Glutamatergic neuron (in vitro differentiated cells): ENCODE data around the gene PHYHD1. TPM values are rescaled to one million over a fixed set of nuclear protein-coding genes. Genes with fewer than 3 reads are reported as not detected.

Experiments
- DNase-seq: peaks from one replicate; pipeline ENCODE4 v3.0.0; 2022
- H3K27ac Mint-ChIP-seq: one replicate; pipeline ENCODE4 v1.8.0; 2020; ENCODE audit warnings: mild to moderate bottlenecking, mixed read lengths, inconsistent platforms; ENCODE audit not compliant: unreplicated experiment
- H3K27me3 Mint-ChIP-seq: one replicate; pipeline ENCODE4 v1.8.0; 2020; ENCODE audit warnings: mild to moderate bottlenecking, moderate library complexity, mixed read lengths, inconsistent platforms; ENCODE audit not compliant: unreplicated experiment
- H3K36me3 Mint-ChIP-seq: one replicate; pipeline ENCODE4 v1.8.0; 2020; ENCODE audit warnings: mild to moderate bottlenecking, mixed read lengths, inconsistent platforms; ENCODE audit not compliant: unreplicated experiment
- H3K4me1 Mint-ChIP-seq: one replicate; pipeline ENCODE4 v1.8.0; 2020; ENCODE audit warnings: mild to moderate bottlenecking, low read depth, mixed read lengths, inconsistent platforms; ENCODE audit not compliant: unreplicated experiment
- H3K4me3 Mint-ChIP-seq: one replicate; pipeline ENCODE4 v1.8.0; 2020; ENCODE audit warnings: mild to moderate bottlenecking, mixed read lengths, inconsistent platforms; ENCODE audit not compliant: unreplicated experiment
- H3K9me3 Mint-ChIP-seq: one replicate; pipeline ENCODE4 v1.8.0; 2020; ENCODE audit warnings: mild to moderate bottlenecking, moderate library complexity, mixed read lengths, inconsistent platforms; ENCODE audit not compliant: unreplicated experiment
- CTCF ChIP-seq: fragments of 200-600 bp; sonication (generic); IDR thresholded peaks from one replicate; pipeline ENCODE4 v1.5.0; 2021; ENCODE audit not compliant: partially characterized antibody, unreplicated experiment
- total RNA-seq: library from RNA; stranded (reverse); fragmentation: NEBNext Ultra II Directional; extraction: Animal tissue kit (Norgen Biotek cat#: 25700); gene quantifications from one replicate; pipeline ENCODE4 v1.2.1, GENCODE V29; 2021; ENCODE audit not compliant: unreplicated experiment

The PHYHD1 gene
- total RNA-seq, 1 donor from 2014 or later, result 4.4 TPM

DNA sequence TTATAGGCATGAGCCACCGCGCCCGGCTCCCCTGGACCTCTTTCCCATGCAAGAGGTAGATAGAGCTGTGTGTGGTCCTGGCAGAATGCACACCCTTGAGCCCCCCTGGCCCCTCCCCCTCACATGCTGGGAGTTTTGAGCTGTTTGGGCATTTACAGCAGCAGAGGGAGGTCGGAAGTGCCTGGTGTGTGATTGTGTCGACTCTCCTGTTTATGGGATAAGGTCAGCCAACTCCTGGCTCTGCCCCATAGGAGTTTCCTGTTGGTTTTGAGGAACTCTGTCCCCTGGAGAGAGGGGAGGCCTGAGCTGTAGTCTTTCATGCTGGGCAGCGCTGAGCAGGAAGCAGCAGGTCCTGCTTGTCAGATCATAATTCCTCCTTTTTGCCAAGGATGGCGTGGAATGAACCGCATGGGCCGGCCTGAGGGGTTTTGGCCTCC lies 32.9 kb upstream of the PHYHD1 start:
- no peak for DNase-seq
- peaks cover 6% of the 10 kb centered on the region for H3K36me3 Mint-ChIP-seq
- H3K27me3 Mint-ChIP-seq, result peaks cover 4% of the 10 kb centered on the region
- H3K4me3 Mint-ChIP-seq, result no peak overlapping the region
- no peak overlapping the region for H3K27ac Mint-ChIP-seq
- TF ChIP-seq CTCF, result no peak
- peaks cover 4% of the 10 kb centered on the region for H3K9me3 Mint-ChIP-seq
- H3K4me1 Mint-ChIP-seq, result peaks cover 7% of the 10 kb centered on the region

- H3K36me3 Mint-ChIP-seq, result no peaks in the 10 kb centered on the region
- H3K4me1 Mint-ChIP-seq, result peaks cover 3% of the 10 kb centered on the region
Observed at GRCh38 chr9:128891321-128892220, 29.2 kb upstream of the PHYHD1 start.

DNA sequence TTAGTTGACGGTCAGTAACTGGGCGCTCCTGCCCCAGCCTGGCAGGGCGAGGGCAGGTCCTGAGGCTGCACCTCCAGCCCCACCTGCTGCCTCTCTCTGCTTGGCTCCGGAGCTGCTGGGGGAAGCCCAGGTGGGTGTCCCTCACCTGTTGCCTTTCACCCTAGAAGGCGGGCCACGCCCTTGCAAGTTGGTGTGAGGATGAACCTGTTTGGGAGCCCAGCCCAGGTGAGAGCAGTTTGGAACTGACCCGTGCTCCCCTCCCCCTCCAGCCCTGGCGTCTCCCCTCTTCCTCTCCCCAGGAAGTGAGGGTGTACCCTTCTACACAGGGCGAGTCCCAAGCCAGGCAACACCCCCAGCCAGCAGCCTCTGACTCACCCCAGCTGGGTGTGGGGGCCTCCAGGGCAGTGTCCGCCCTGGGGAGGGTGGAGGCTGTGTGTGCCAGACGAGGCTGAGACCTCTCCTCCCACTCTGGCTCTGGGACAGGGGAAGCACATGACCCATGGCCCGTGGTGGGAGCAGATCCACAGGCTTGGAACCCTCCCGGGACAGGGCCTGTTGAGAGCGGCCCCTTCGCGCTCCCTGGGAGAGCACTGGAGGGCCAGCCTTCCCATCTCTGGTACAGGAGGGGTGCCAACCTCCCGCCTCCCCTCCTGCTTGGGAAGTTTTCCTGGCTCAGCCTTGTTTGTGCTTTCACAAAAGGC lies 28.4 kb upstream of the PHYHD1 start:
- peaks cover 3% of the 10 kb centered on the region for H3K4me1 Mint-ChIP-seq
- no peak for TF ChIP-seq CTCF
- H3K27me3 Mint-ChIP-seq, result peaks cover 2% of the 10 kb centered on the region
- H3K9me3 Mint-ChIP-seq, result no peaks in the 10 kb centered on the region
- DNase-seq, result no peak
- no peaks in the 10 kb centered on the region for H3K36me3 Mint-ChIP-seq
- H3K27ac Mint-ChIP-seq, result no peak overlapping the region
- H3K4me3 Mint-ChIP-seq, result no peak overlapping the region

More at GRCh38 chr9:128891321-128892220, 29.2 kb upstream of the PHYHD1 start:
- Mint-ChIP-seq H3K9me3 (no peaks in the 10 kb centered on the region), H3K4me3 (no peak overlapping the region), H3K27me3 (peaks cover 2% of the 10 kb centered on the region), H3K27ac (no peak overlapping the region)
- no peak for TF ChIP-seq CTCF
- DNase-seq, result no peak

- Mint-ChIP-seq H3K9me3 (no peaks in the 10 kb centered on the region), H3K27ac (peak overlapping the region; percentile 20), H3K4me1 (peaks cover 3% of the 10 kb centered on the region), H3K27me3 (peaks cover 3% of the 10 kb centered on the region), H3K36me3 (no peaks in the 10 kb centered on the region), H3K4me3 (no peak overlapping the region)
- DNase-seq, result no peak
- TF ChIP-seq CTCF, result no peak
Observed at GRCh38 chr9:128893354-128893753, 27.4 kb upstream of the PHYHD1 start.
